A549 treated with CpdA at 1 μM for 4 hours (cell line): ENCODE data around the gene CYP2J2. TPM values are rescaled to one million over a fixed set of nuclear protein-coding genes. Genes with fewer than 3 reads are reported as not detected.

Experiments used
- total RNA-seq: library from RNA; stranded (reverse); fragments of 200-300 nt; extraction: Qiagen RNA extraction; gene quantifications from 5 replicates; pipeline ENCODE4 v1.2.3, GENCODE V29; 2022; ENCODE audit warnings: low read depth

Gene CYP2J2, protein sequence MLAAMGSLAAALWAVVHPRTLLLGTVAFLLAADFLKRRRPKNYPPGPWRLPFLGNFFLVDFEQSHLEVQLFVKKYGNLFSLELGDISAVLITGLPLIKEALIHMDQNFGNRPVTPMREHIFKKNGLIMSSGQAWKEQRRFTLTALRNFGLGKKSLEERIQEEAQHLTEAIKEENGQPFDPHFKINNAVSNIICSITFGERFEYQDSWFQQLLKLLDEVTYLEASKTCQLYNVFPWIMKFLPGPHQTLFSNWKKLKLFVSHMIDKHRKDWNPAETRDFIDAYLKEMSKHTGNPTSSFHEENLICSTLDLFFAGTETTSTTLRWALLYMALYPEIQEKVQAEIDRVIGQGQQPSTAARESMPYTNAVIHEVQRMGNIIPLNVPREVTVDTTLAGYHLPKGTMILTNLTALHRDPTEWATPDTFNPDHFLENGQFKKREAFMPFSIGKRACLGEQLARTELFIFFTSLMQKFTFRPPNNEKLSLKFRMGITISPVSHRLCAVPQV
- total RNA-seq: 0.05 to 0.09 TPM in 2 of 5 replicates, not detected in the others

DNA sequence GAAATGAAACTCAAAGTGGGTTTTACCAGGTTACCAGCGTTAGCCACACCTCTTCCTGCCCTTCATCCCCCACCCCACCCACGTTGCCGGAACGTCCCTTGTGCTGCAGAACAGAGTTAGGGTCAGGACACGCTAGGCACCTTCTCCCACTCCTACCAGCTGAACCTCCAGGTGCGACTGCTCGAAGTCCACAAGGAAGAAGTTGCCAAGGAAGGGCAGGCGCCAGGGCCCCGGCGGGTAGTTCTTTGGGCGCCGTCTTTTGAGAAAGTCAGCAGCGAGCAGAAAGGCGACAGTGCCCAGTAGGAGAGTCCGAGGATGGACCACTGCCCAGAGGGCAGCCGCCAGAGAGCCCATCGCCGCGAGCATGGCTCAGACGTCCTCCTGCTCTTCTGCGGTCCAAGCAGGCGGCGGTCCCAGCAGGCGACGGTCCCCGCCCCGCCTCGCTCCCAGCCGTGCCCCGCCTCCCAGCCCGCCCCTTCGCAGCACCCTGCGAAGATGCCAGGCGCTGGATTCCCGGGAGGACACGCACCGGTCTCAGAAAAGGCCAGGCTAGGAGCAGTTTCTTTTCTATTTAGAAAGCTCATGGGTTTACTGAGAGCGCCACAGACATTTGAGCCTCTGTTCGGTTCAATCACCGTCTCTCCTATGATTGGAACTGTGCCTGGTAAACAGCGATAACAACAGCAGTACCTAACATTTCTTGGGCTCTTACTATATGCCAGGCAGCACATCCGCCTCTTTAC is at the start of gene CYP2J2:
Gene CYP2J2 (minus strand): TSS at position 393 of the 743 bp plus-strand sequence. CDS start 27 bp downstream, at position 366.

Other genes with a start within 250 kb of the CYP2J2 start
- gene HOOK1, start 111.8 kb downstream of the CYP2J2 start, total RNA-seq: 0.20 to 0.34 TPM (median 0.24 TPM) in 5 replicates
- not detected in 5 replicates for gene C1orf87, start 147.0 kb upstream of the CYP2J2 start, total RNA-seq